Heart left ventricle (tissue), 13 donors: ENCODE measurements around the gene CELF6.

Experiments
- POLR2A ChIP-seq, 2 donors: fragments of 450-650 bp; IDR thresholded peaks; one replicate each; pipeline ENCODE4 v1.6.1; 2017; ENCODE audit warnings: antibody characterized with exemption in 2 of 2, mild to moderate bottlenecking in 2 of 2, moderate library complexity in 2 of 2
- TF ChIP-seq, protein P1 (sequence below), 12 donors: fragments of 200-600 bp; sonication (generic) in 4 of 12; IDR thresholded peaks; one replicate each; pipeline versions ENCODE4 v1.5.0 to v1.8.0; 2018 to 2022; ENCODE audit warnings: antibody characterized with exemption in 12 of 12, mild to moderate bottlenecking in 5 of 12
- donor health status: ischemic (EF 13 %, LVEDD 7.1; RV severe dilation, severe dysfunction).
- donor health status: DM: no; HTN: yes; CAD: no.
- donor health status: DM: no; HTN: no; CAD: no.
- donor health status: ischemic (EF 25% LVEDD 6.9; RV normal size, moderate dysfunction).
- donor health status: ischemic (EF 25% LVEDD 5.7; RV mildly dilated, moderate dysfunction).
- donor health status: ischemic (EF 35%, LVEDD 5.7; RV mildly dilated, moderate dysfunction).
- donor health status: nonischemic (EF 11% LVEDD 7.7; RV severe dilation, severe dysfunction).
- donor health status: DM: yes; HTN: yes; CAD: no.
- donor health status: PGD.
- donor health status: ischemic (EF 29% LVEDD 5.4; RV normal size, mild dysfunction).
- donor health status: nonischemic (EF 23%, LVEDD 6.1; RV moderate dilation, normal function).

DNA sequence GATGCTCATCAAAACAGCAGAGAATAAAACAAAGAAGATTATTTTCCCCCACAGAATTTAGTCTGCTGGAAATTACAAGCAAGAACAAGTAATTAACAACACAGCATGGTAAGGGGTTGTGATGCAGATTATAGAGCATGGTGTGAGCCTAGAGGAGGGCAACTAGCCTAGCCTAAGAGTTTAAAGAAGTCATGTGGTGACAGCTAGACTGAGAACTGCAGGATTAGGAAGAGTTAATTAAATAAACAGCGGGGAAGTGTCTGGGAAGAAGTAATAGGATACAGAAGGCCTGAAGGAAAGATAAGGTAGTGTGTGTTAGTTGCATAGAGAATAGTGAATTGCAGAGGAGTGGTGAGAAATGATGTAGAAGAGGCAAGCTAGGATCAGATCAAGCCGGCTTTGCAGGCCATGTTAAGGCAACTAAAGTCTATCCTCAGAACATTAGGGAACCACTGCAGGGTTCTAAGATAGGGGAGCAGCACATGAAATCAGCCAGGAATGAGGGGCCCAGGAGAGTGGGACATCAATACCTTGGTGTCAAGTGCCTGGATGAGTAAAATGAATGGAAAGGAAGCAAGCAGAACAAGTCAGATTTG is 77.1 kb downstream of the CELF6 start:
- TF ChIP-seq, protein P1, sequence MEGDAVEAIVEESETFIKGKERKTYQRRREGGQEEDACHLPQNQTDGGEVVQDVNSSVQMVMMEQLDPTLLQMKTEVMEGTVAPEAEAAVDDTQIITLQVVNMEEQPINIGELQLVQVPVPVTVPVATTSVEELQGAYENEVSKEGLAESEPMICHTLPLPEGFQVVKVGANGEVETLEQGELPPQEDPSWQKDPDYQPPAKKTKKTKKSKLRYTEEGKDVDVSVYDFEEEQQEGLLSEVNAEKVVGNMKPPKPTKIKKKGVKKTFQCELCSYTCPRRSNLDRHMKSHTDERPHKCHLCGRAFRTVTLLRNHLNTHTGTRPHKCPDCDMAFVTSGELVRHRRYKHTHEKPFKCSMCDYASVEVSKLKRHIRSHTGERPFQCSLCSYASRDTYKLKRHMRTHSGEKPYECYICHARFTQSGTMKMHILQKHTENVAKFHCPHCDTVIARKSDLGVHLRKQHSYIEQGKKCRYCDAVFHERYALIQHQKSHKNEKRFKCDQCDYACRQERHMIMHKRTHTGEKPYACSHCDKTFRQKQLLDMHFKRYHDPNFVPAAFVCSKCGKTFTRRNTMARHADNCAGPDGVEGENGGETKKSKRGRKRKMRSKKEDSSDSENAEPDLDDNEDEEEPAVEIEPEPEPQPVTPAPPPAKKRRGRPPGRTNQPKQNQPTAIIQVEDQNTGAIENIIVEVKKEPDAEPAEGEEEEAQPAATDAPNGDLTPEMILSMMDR (IDR thresholded peaks at IDR 0.05) = no peak
- TF ChIP-seq POLR2A (IDR thresholded peaks at IDR 0.05) = no peak
